SH-SY5Y (cell line): ENCODE data around the gene CCR2.

Experiments
- GATA2 ChIP-seq: IDR thresholded peaks from 2 replicates; pipeline ENCODE4 v1.6.1; 2011; ENCODE audit warnings: mild to moderate bottlenecking, low read depth, low read length
- GATA3 ChIP-seq: IDR thresholded peaks from 2 replicates; pipeline ENCODE4 v1.6.1; 2011; ENCODE audit warnings: low read depth, mild to moderate bottlenecking, low read length, moderate library complexity

- no peak for TF ChIP-seq GATA2
- no peak for TF ChIP-seq GATA3
These were observed 20.8 kb downstream of the CCR2 start for GRCh38 chr3:46374755-46375154.
